Smooth muscle cell (in vitro differentiated cells): ENCODE results near the gene GTPBP1. TPM values are rescaled to one million over a fixed set of nuclear protein-coding genes. Genes with fewer than 3 reads are reported as not detected.

Experiments used
- DNase-seq: peaks from one replicate; lab custom pipeline; 2025; ENCODE audit not compliant: unreplicated experiment; lab: John Stamatoyannopoulos, UW
- H2AFZ ChIP-seq: fragments of 200-600 bp; sonication (generic); 2 replicates; pipeline ENCODE4 v1.6.0; 2016; ENCODE audit warnings: antibody characterized with exemption, low read depth, mild to moderate bottlenecking
- H3F3A ChIP-seq: fragments of 200-600 bp; sonication (generic); 2 replicates; pipeline ENCODE4 v1.6.0; 2017; ENCODE audit warnings: antibody characterized with exemption, low read depth
- H3K27ac ChIP-seq: fragments of 200-600 bp; sonication (generic); 2 replicates; pipeline ENCODE4 v1.5.1; 2016; ENCODE audit warnings: low read depth, mild to moderate bottlenecking
- H3K27me3 ChIP-seq: fragments of 200-600 bp; sonication (generic); 2 replicates; pipeline ENCODE4 v1.6.1; 2016; ENCODE audit warnings: low read depth, mild to moderate bottlenecking
- H3K36me3 ChIP-seq: fragments of 200-600 bp; sonication (generic); 2 replicates; pipeline ENCODE4 v1.5.1; 2016; ENCODE audit warnings: low read depth
- H3K4me1 ChIP-seq: fragments of 200-600 bp; sonication (generic); 2 replicates; pipeline ENCODE4 v1.5.1; 2016; ENCODE audit warnings: low read depth
- H3K4me2 ChIP-seq: fragments of 200-600 bp; sonication (generic); 2 replicates; pipeline ENCODE4 v1.6.0; 2016; ENCODE audit warnings: mild to moderate bottlenecking
- H3K4me3 ChIP-seq: fragments of 200-600 bp; sonication (generic); 2 replicates; pipeline ENCODE4 v1.5.1; 2016; ENCODE audit warnings: mild to moderate bottlenecking
- H3K79me2 ChIP-seq: fragments of 200-600 bp; sonication (generic); 2 replicates; pipeline ENCODE4 v1.6.0; 2016; ENCODE audit warnings: low read depth, mild to moderate bottlenecking
- H3K9ac ChIP-seq: fragments of 200-600 bp; sonication (generic); 2 replicates; pipeline ENCODE4 v1.6.0; 2016; ENCODE audit warnings: low read depth
- H3K9me3 ChIP-seq: fragments of 200-600 bp; sonication (generic); replicated peaks from 2 replicates; pipeline ENCODE4 v1.5.1; 2016; ENCODE audit warnings: low read depth
- H4K20me1 ChIP-seq: fragments of 200-600 bp; sonication (generic); 2 replicates; pipeline ENCODE4 v1.6.0; 2016; ENCODE audit warnings: low read depth
- WGBS: methylation state at CpG from one replicate; pipeline ENCODE4 v1.1.7; 2016; ENCODE audit warnings: low lambda C conversion rate; 5-methylcytosine and 5-hydroxymethylcytosine counted together
- polyA plus RNA-seq: library from polyadenylated mRNA; unstranded; fragments of >200 nt; fragmentation: Nextera tagmentation; extraction: Ambion mirVana; gene quantifications from 2 replicates; pipeline ENCODE4 v1.2.1, GENCODE V29; 2016
- total RNA-seq: library from RNA; depleted of rRNA; stranded (reverse); fragments of >200 nt; gene quantifications from 2 replicates; pipeline ENCODE4 v1.2.3, GENCODE V29; 2014
- TF ChIP-seq, protein P1 (sequence below): fragments of 200-600 bp; sonication (generic); IDR thresholded peaks from 2 replicates; pipeline ENCODE4 v1.5.1; 2017; ENCODE audit warnings: borderline replicate concordance, mild to moderate bottlenecking, antibody characterized with exemption; ENCODE audit not compliant: insufficient read depth, poor library complexity, severe bottlenecking

The GTPBP1 gene
- total and polyA plus RNA-seq, 2 experiments from 2014 or later, result 23.7 to 25.3 TPM

DNA sequence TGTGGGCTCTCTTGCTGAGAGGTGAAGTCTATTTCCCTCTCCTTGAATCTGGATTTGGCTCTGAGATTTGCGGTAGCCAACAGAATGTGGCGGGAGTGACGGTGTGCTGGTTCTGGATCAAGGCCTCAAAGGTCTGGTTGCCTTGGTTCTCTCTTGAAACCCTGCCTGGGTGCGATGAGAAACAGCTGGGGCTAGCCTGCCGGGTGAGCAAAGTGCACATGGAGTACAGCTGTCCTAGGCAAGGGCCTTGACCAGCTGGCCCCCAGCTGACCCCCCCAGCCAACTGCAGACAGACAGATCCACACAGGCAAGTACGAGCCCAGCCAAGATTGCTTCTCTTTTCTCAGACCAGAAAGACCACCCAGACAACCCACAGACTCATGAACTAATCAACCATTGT is 39.2 kb downstream of the GTPBP1 start:
- H3F3A ChIP-seq, result no peaks in the 10 kb centered on the region
- H3K4me3 ChIP-seq, result no peak overlapping the region
- H3K4me1 ChIP-seq, result no peaks in the 10 kb centered on the region
- no peak overlapping the region for H3K9ac ChIP-seq
- TF ChIP-seq, protein P1, sequence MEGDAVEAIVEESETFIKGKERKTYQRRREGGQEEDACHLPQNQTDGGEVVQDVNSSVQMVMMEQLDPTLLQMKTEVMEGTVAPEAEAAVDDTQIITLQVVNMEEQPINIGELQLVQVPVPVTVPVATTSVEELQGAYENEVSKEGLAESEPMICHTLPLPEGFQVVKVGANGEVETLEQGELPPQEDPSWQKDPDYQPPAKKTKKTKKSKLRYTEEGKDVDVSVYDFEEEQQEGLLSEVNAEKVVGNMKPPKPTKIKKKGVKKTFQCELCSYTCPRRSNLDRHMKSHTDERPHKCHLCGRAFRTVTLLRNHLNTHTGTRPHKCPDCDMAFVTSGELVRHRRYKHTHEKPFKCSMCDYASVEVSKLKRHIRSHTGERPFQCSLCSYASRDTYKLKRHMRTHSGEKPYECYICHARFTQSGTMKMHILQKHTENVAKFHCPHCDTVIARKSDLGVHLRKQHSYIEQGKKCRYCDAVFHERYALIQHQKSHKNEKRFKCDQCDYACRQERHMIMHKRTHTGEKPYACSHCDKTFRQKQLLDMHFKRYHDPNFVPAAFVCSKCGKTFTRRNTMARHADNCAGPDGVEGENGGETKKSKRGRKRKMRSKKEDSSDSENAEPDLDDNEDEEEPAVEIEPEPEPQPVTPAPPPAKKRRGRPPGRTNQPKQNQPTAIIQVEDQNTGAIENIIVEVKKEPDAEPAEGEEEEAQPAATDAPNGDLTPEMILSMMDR, result no peak
- H3K9me3 ChIP-seq, result no peaks in the 10 kb centered on the region
- H4K20me1 ChIP-seq, result no peaks in the 10 kb centered on the region
- no peak overlapping the region for H2AFZ ChIP-seq
- H3K79me2 ChIP-seq, result no peaks in the 10 kb centered on the region
- no peak overlapping the region for H3K4me2 ChIP-seq
- no peaks in the 10 kb centered on the region for H3K27me3 ChIP-seq
- H3K36me3 ChIP-seq, result peaks cover 9% of the 10 kb centered on the region
- no peak overlapping the region for H3K27ac ChIP-seq
- DNase-seq, result no peak
- WGBS, result 100% methylated on average over 6 of the region's 6 CpGs

DNA sequence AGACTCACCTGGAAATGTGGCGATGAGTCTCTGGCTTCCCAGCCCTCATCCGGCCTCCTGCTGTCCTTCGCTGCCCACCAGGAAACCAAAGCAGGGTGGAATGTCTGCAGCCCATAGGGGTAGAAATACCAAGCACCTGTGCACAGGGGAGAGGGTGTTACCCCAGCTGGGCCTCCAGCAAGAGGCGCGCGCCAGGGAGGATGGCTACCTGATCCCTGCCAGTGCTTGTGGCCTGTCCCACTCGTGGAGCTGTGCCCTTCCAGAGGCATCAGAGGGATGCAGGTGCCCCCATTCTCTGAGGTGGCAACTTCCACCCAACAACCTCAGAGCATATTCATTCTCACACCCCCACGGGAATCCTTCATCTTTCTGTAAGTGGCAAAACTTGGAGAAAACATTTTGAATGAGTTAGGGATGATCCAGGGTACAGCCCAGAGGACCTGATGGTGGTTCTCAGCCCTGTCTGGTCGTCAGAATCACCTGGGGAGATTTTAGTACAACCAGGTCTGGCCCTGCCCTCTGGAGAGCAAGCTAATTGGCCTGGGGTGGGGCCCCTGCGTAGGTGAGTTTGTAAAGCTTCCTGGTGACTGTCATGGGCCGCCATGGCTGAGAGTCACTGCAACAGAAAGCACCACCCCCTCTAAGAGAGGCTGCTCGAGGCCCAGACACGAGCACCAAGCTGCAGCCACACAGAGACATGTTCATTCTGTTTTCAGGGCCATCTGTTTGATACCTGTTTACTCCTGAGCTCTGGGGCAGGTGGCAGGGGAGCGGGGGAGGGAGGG is 40.1 kb downstream of the GTPBP1 start:
- Histone ChIP-seq H2AFZ (no peak overlapping the region), H3K9me3 (no peaks in the 10 kb centered on the region), H4K20me1 (no peaks in the 10 kb centered on the region), H3K4me1 (no peaks in the 10 kb centered on the region), H3F3A (no peaks in the 10 kb centered on the region), H3K4me3 (no peak overlapping the region), H3K79me2 (no peaks in the 10 kb centered on the region), H3K27me3 (no peaks in the 10 kb centered on the region), H3K27ac (no peak overlapping the region), H3K4me2 (no peak overlapping the region), H3K9ac (no peak overlapping the region), H3K36me3 (peaks cover 9% of the 10 kb centered on the region)
- WGBS, result 93% methylated on average over 14 of the region's 14 CpGs
- DNase-seq, result no peak
- TF ChIP-seq, protein P1, result no peak

DNA sequence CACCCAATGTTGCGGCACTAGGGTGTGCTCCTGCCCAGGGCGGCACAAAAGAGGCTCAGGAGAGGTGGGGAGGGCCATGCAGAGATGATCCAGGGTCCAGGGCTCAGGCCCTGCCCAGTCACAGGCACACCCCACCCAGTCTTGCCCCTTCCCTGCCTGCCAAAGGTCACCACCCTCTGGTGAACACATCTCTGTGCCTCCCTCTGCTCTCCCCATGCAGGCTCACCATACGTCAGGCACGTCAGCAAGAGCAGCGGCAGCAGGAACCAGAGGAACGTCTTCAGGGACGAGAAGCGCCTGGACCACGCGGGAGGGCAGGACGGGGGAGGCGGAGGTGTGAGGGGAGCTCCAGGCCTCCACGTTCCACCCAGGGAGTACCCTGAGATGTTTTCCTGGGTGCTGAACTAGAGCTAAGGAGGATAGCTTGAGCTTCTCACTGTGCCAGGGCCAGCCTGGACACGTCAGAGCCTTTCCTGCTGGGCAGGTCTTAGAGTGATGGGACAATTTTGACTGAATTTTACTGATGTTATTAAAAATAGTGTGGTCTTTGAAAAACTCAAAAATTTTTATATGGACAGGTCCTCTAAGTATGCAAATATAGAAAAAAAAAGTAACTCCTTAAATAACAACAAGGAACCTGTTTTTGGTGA is 42.9 kb downstream of the GTPBP1 start:
- Histone ChIP-seq H3K4me3 (no peak overlapping the region), H3K9me3 (no peaks in the 10 kb centered on the region), H3K9ac (no peak overlapping the region), H3K27ac (no peak overlapping the region), H3K27me3 (no peaks in the 10 kb centered on the region), H3F3A (no peaks in the 10 kb centered on the region), H3K4me1 (no peaks in the 10 kb centered on the region), H3K36me3 (no peaks in the 10 kb centered on the region), H3K79me2 (peaks cover 5% of the 10 kb centered on the region), H2AFZ (no peak overlapping the region), H4K20me1 (peaks cover 2% of the 10 kb centered on the region), H3K4me2 (no peak overlapping the region)
- 89% methylated on average over 14 of the region's 14 CpGs for WGBS
- no peak for DNase-seq
- TF ChIP-seq, protein P1, result no peak
